GM12878 (cell line): ENCODE measurements around the gene SULT2B1. TPM values are rescaled to one million over a fixed set of nuclear protein-coding genes. Genes with fewer than 3 reads are reported as not detected.

Source experiments
- ATAC-seq: fragments of 200-7000 bp; cut with Tn5 transposase; 3 replicates; pipeline ENCODE4 v1.9.1; 2020; ENCODE audit warnings: mild to moderate bottlenecking, moderate library complexity
- BruUV-seq: library from RNA; stranded (reverse); fragments of 400-500 nt; replicated peaks from 2 replicates; lab custom pipeline; 2021; lab: Mats Ljungman, UMichigan
- CTCF ChIA-PET: fragments of 300-600 bp; sonication (Branson Sonifier 250); formaldehyde crosslinking; extraction: SDS; loops from one replicate; lab custom pipeline; 2021; ENCODE audit warnings: inconsistent platforms; lab: Yijun Ruan, JAX
- POLR2A ChIA-PET: fragments of 350-600 bp; formaldehyde crosslinking; extraction: SDS; loops from one replicate; lab custom pipeline; 2021; ENCODE audit warnings: inconsistent platforms; lab: Charles Lee
- RAD21 ChIA-PET: fragments of 300-600 bp; sonication (Branson Sonifier 250); formaldehyde crosslinking; loops from one replicate; lab custom pipeline; 2023; ENCODE audit warnings: antibody characterized with exemption; ENCODE audit not compliant: unreplicated experiment; lab: Charles Lee
- SMC1A ChIA-PET: fragments of 300-600 bp; sonication (Branson Sonifier 250); formaldehyde crosslinking; loops from one replicate; lab custom pipeline; 2023; ENCODE audit not compliant: unreplicated experiment, uncharacterized antibody; lab: Charles Lee
- DNase-seq: peaks from one replicate; pipeline ENCODE4 v3.0.0-alpha.2; 2011; ENCODE audit warnings: low read depth, low spot score
- FAIRE-seq: peaks from 3 replicates; lab custom pipeline; 2011; peaks lifted over from hg19 to GRCh38; lab: Jason Lieb, UNC
- H2AFZ ChIP-seq: 2 replicates; pipeline ENCODE4 v1.6.0; 2011; ENCODE audit warnings: low read depth, low read length, control low read depth; ENCODE audit not compliant: control insufficient read depth
- H3K27ac ChIP-seq: 2 replicates; pipeline ENCODE4 v1.5.1; 2011; ENCODE audit warnings: control low read depth; ENCODE audit not compliant: control insufficient read depth, insufficient read depth
- H3K27me3 ChIP-seq, 2 experiments: replicated peaks in 1 of 2; 2 replicates each; pipeline versions ENCODE4 v1.6.0 to v1.6.1; 2011; ENCODE audit warnings: low read length in 1 of 2; ENCODE audit not compliant: control insufficient read depth in 2 of 2, insufficient read depth in 2 of 2
- H3K36me3 ChIP-seq, 2 experiments: 2 replicates each; pipeline ENCODE4 v1.5.1; 2011; ENCODE audit warnings: low read length in 1 of 2; ENCODE audit not compliant: control insufficient read depth in 2 of 2, insufficient read depth in 2 of 2
- H3K4me1 ChIP-seq: 2 replicates; pipeline ENCODE4 v1.6.1; 2011; ENCODE audit warnings: mild to moderate bottlenecking, low read length, moderate library complexity, mixed read lengths; ENCODE audit not compliant: control insufficient read depth, insufficient read depth
- H3K4me2 ChIP-seq: 2 replicates; pipeline ENCODE4 v1.6.0; 2011; ENCODE audit warnings: control low read depth; ENCODE audit not compliant: control insufficient read depth, insufficient read depth
- H3K4me3 ChIP-seq: fragments of 200-600 bp; sonication (generic); 2 replicates; pipeline ENCODE4 v1.5.1; 2016
- H3K79me2 ChIP-seq: 2 replicates; pipeline ENCODE4 v1.6.0; 2011; ENCODE audit warnings: low read length; ENCODE audit not compliant: control insufficient read depth, insufficient read depth
- H3K9ac ChIP-seq: 2 replicates; pipeline ENCODE4 v1.8.0; 2011; ENCODE audit warnings: low read length, control low read depth, mixed read lengths; ENCODE audit not compliant: control insufficient read depth, insufficient read depth
- H3K9me3 ChIP-seq: replicated peaks from 3 replicates; pipeline ENCODE4 v1.5.1; 2011; ENCODE audit warnings: mild to moderate bottlenecking, low read length; ENCODE audit not compliant: control insufficient read depth, insufficient read depth
- H4K20me1 ChIP-seq: 2 replicates; pipeline ENCODE4 v1.6.0; 2011; ENCODE audit not compliant: control insufficient read depth, insufficient read depth
- ASH2L ChIP-seq: fragments of 300-600, 200-600 bp; sonication (generic); IDR thresholded peaks from 2 replicates; pipeline ENCODE4 v1.6.1; 2017; ENCODE audit warnings: low read depth, mild to moderate bottlenecking, borderline replicate concordance
- EED ChIP-seq: sonication (generic); IDR thresholded peaks from 2 replicates; pipeline ENCODE4 v1.6.1; 2016; ENCODE audit warnings: antibody characterized with exemption, low read depth
- IRF3 ChIP-seq: fragments of 450-650 bp; IDR thresholded peaks from 2 replicates; pipeline ENCODE4 v1.6.1; 2014; ENCODE audit warnings: mild to moderate bottlenecking
- JUNB ChIP-seq: IDR thresholded peaks from 2 replicates; pipeline ENCODE4 v1.6.1; 2016; ENCODE audit warnings: antibody characterized with exemption, mild to moderate bottlenecking
- MXI1 ChIP-seq: fragments of 150-350 bp; IDR thresholded peaks from 2 replicates; pipeline ENCODE4 v1.6.1; 2011; ENCODE audit warnings: low read depth, mild to moderate bottlenecking, inconsistent platforms, low read length, improper control_type of control experiment
- RELA ChIP-seq: fragments of 450-650 bp; IDR thresholded peaks from 2 replicates; pipeline ENCODE4 v1.8.0; 2014; ENCODE audit warnings: borderline replicate concordance; ENCODE audit not compliant: partially characterized antibody
- SREBF2 ChIP-seq: IDR thresholded peaks from 2 replicates; pipeline ENCODE4 v1.6.1; 2012; ENCODE audit warnings: mild to moderate bottlenecking, low read length
- STAT1 ChIP-seq: fragments of 450-650 bp; conservative IDR thresholded peaks from 2 replicates; pipeline ENCODE4 v1.6.1; 2014; ENCODE audit warnings: antibody characterized with exemption, mild to moderate bottlenecking
- TCF12 ChIP-seq: IDR thresholded peaks from 2 replicates; pipeline ENCODE4 v1.6.1; 2011; ENCODE audit warnings: low read depth, mild to moderate bottlenecking, low read length
- ZNF687 ChIP-seq: fragments of 450-650 bp; IDR thresholded peaks from 2 replicates; pipeline ENCODE4 v1.6.1; 2017; ENCODE audit warnings: mild to moderate bottlenecking, moderate library complexity
- WGBS: methylation state at CpG from one replicate; pipeline ENCODE4 v1.1.6; 2016; ENCODE audit warnings: low lambda C conversion rate; ENCODE audit not compliant: insufficient replicate concordance, insufficient coverage; ENCODE audit errors: missing lambda C conversion rate; 5-methylcytosine and 5-hydroxymethylcytosine counted together
- in situ Hi-C: fragments of 300-500 bp; cut with MboI; formaldehyde crosslinking; loops from 9 replicates; pipeline ENCODE4 v1.14.3; 2018; ENCODE audit warnings: mixed read lengths
- intact Hi-C: fragments of 100-400 bp; cut with micrococcal nuclease; formaldehyde crosslinking; loops from one replicate; pipeline ENCODE4 v1.14.2; 2022; ENCODE audit not compliant: unreplicated experiment
- polyA plus RNA-seq, 11 experiments: library from polyadenylated mRNA; depleted of rRNA in 4 of 11; unstranded in 6 of 11; stranded (reverse) in 5 of 11; fragments of >200 nt; fragmentation: Nextera tagmentation in 4 of 11; fragmentation: Illumina TruSeq in 1 of 11; extraction: Ambion mirVana in 4 of 11; extraction: Trizol in 1 of 11; gene quantifications; 1 replicate in 1 of 11; 2 replicates in 10 of 11; pipeline versions ENCODE4 v1.2.1 to v1.2.3, GENCODE V29; 2011 to 2016; ENCODE audit warnings: inconsistent platforms in 2 of 11, missing spikeins in 2 of 11, low read depth in 1 of 11
- total RNA-seq, 4 experiments: library from RNA; depleted of rRNA in 3 of 4; stranded (reverse); fragments of >200 nt in 3 of 4; fragmentation: Illumina TruSeq in 1 of 4; extraction: Trizol in 1 of 4; gene quantifications; 2 replicates each; pipeline versions ENCODE4 v1.2.1 to v1.2.3, GENCODE V29; 2013 to 2021

Gene SULT2B1
- total and polyA plus RNA-seq, 10 of the 15 experiments (the other 5 are each of a cell fraction or from before 2014, with no cell fraction given) = 0.11 to 0.14 TPM; not detected in 8

- H3K27me3 ChIP-seq = no peaks in the 10 kb centered on the region
- no peaks in the 10 kb centered on the region for H3K79me2 ChIP-seq
- no peak overlapping the region for H3K9ac ChIP-seq
- H3K4me3 ChIP-seq = no peak overlapping the region
- DNase-seq (no peak), FAIRE-seq (no peak), ATAC-seq (no peak)
- intact Hi-C loops = no loop called here
- no peaks in the 10 kb centered on the region for H3K36me3 ChIP-seq
- ChIA-PET SMC1A (no interaction called here), POLR2A (interaction anchor here (0.7 kb wide), 1 partner anchor 746 kb away, joined by 3 read pairs; no protein-coding TSS in a partner anchor), CTCF (interaction anchor here (0.6 kb wide), 1 partner anchor 96 kb away, joined by 3 read pairs; no protein-coding TSS in a partner anchor), RAD21 (no interaction called here)
- H3K4me2 ChIP-seq = no peak overlapping the region
- peaks cover under 1% of the 10 kb centered on the region; the same call in 1 of the 2 replicates for H3K4me1 ChIP-seq
- in situ Hi-C loops = no loop called here
- TF ChIP-seq MXI1 (no peak), IRF3 (no peak), RELA (no peak), ASH2L (no peak), JUNB (no peak), EED (no peak), ZNF687 (no peak), SREBF2 (no peak), TCF12 (no peak), STAT1 (no peak)
- no TSS peak for BruUV-seq
- WGBS = 32% methylated on average over 3 of the region's 3 CpGs
- no peaks in the 10 kb centered on the region for H3K9me3 ChIP-seq
- no peak overlapping the region for H3K27ac ChIP-seq
- H2AFZ ChIP-seq = no peak overlapping the region
- no peaks in the 10 kb centered on the region for H4K20me1 ChIP-seq
Observed at GRCh38 chr19:48578891-48579290, 26.9 kb downstream of the SULT2B1 start.
